Mucosa of descending colon (tissue), 3 donors: ENCODE data around the gene TLE2. TPM values are rescaled to one million over a fixed set of nuclear protein-coding genes. Genes with fewer than 3 reads are reported as not detected.

ENCODE experiments used
- ATAC-seq: fragments of 200-7000 bp; cut with Tn5 transposase; one replicate; pipeline ENCODE4 v1.9.1; 2020; ENCODE audit warnings: mild to moderate bottlenecking, moderate library complexity
- DNase-seq, 3 donors: peaks; one replicate each; pipeline ENCODE4 v3.0.0-alpha.2; 2020
- H3K36me3 ChIP-seq: fragments of 200-600 bp; one replicate; pipeline ENCODE4 v1.8.0; 2021; ENCODE audit warnings: low read depth, mild to moderate bottlenecking
- H3K4me1 ChIP-seq: fragments of 200-600 bp; one replicate; pipeline ENCODE4 v1.8.0; 2021; ENCODE audit warnings: low read depth, mild to moderate bottlenecking
- H3K4me3 ChIP-seq: fragments of 200-600 bp; one replicate; pipeline ENCODE4 v1.8.0; 2021; ENCODE audit warnings: mild to moderate bottlenecking
- H3K9me3 ChIP-seq: fragments of 200-600 bp; one replicate; pipeline ENCODE4 v1.8.0; 2021; ENCODE audit warnings: mild to moderate bottlenecking
- CTCF ChIP-seq: fragments of 200-600 bp; IDR thresholded peaks from one replicate; pipeline ENCODE4 v1.8.0; 2022; ENCODE audit warnings: antibody characterized with exemption, mild to moderate bottlenecking
- intact Hi-C, 2 donors: fragments of 100-400 bp; cut with DNase I in 1 of 2; cut with micrococcal nuclease in 1 of 2; formaldehyde crosslinking; loops; one replicate each; pipeline versions ENCODE4 v1.11.0 to v1.11.1; 2022; cut with DNase I, micrococcal nuclease
- total RNA-seq, 3 donors: library from RNA; stranded (reverse); fragmentation: NEBNext Ultra II Directional in 2 of 3; extraction: Animal tissue kit (Norgen Biotek cat#: 25700) in 2 of 3; gene quantifications; one replicate each; pipeline versions ENCODE4 v1.2.1 to v1.2.4, GENCODE V29; 2021 to 2023
- donor health status: DM: no; HTN: no; CAD: no; lungs with moderate emphysema.
- donor health status: DM: no; HTN: no; CAD: no.
- donor health status: DM: no; HTN: yes; CAD: no.

Gene TLE2
- total RNA-seq, 3 donors from 2014 or later, result 40.0 to 66.5 (median 63.5) TPM

GRCh38 chr19:2978166-2978767, 50.8 kb downstream of the TLE2 start:
- Histone ChIP-seq H3K4me3 (no peak overlapping the region), H3K36me3 (no peaks in the 10 kb centered on the region), H3K4me1 (peaks cover 22% of the 10 kb centered on the region), H3K9me3 (no peaks in the 10 kb centered on the region)
- no peak for DNase-seq
- intact Hi-C loops, result no loop called here
- no peak for ATAC-seq
- no peak for TF ChIP-seq CTCF

GRCh38 chr19:2977746-2978138, 51.3 kb downstream of the TLE2 start:
- DNase-seq, result peak in 1 of 3 donors; percentile 54

GRCh38 chr19:2977001-2977745, 51.9 kb downstream of the TLE2 start, which contains the start of gene TLE6:
Gene TLE6 (plus strand): TSS chr19:2977564. CDS start chr19:2978234, 670 bp downstream.
- H3K4me3 ChIP-seq, result no peak within 1 kb of the TSS

More at GRCh38 chr19:2977746-2978138, 51.3 kb downstream of the TLE2 start:
- peak; percentile 4 for ATAC-seq
- Histone ChIP-seq H3K4me3 (no peak overlapping the region), H3K9me3 (no peaks in the 10 kb centered on the region), H3K36me3 (no peaks in the 10 kb centered on the region), H3K4me1 (peaks cover 16% of the 10 kb centered on the region)
- TF ChIP-seq CTCF, result no peak
- intact Hi-C loops, result no loop called here

GRCh38 chr19:2976609-2977000, 52.5 kb downstream of the TLE2 start:
- ATAC-seq, result no peak
- intact Hi-C loops, result no loop called here
- Histone ChIP-seq H3K4me3 (no peak overlapping the region), H3K36me3 (no peaks in the 10 kb centered on the region), H3K9me3 (no peaks in the 10 kb centered on the region), H3K4me1 (peaks cover 14% of the 10 kb centered on the region)
- no peak for TF ChIP-seq CTCF
- no peak for DNase-seq

More at GRCh38 chr19:2977001-2977745, 51.9 kb downstream of the TLE2 start, which contains the start of gene TLE6:
- peaks cover 14% of the 10 kb centered on the region for H3K4me1 ChIP-seq
- peak; percentile 99 for ATAC-seq
- no peak for TF ChIP-seq CTCF
- intact Hi-C loops, result no loop called here
- H3K36me3 ChIP-seq, result no peaks in the 10 kb centered on the region
- peak; percentile 98 for DNase-seq
- H3K9me3 ChIP-seq, result no peaks in the 10 kb centered on the region

- DNase-seq, result no peak
- TF ChIP-seq CTCF, result no peak
- Histone ChIP-seq H3K36me3 (no peaks in the 10 kb centered on the region), H3K9me3 (no peaks in the 10 kb centered on the region), H3K4me1 (peaks cover 14% of the 10 kb centered on the region), H3K4me3 (no peak overlapping the region)
- no peak for ATAC-seq
- intact Hi-C loops, result no loop called here
Observed at GRCh38 chr19:2974342-2975041, 54.6 kb downstream of the TLE2 start.
